Suppressor macrophage treated with lipopolysaccharide for 1 hour (primary cell): ENCODE measurements around the gene KCNA1.
"Not testable (repeated sequence)": the region's sequence is repeated elsewhere in the genome, so short reads cannot be mapped to it uniquely, and the experiment has no call there.

Experiments
- DNase-seq, 3 donors: peaks; one replicate each; pipeline ENCODE4 v3.0.0-alpha.2; 2020 to 2022

KCNA1 gene

DNA sequence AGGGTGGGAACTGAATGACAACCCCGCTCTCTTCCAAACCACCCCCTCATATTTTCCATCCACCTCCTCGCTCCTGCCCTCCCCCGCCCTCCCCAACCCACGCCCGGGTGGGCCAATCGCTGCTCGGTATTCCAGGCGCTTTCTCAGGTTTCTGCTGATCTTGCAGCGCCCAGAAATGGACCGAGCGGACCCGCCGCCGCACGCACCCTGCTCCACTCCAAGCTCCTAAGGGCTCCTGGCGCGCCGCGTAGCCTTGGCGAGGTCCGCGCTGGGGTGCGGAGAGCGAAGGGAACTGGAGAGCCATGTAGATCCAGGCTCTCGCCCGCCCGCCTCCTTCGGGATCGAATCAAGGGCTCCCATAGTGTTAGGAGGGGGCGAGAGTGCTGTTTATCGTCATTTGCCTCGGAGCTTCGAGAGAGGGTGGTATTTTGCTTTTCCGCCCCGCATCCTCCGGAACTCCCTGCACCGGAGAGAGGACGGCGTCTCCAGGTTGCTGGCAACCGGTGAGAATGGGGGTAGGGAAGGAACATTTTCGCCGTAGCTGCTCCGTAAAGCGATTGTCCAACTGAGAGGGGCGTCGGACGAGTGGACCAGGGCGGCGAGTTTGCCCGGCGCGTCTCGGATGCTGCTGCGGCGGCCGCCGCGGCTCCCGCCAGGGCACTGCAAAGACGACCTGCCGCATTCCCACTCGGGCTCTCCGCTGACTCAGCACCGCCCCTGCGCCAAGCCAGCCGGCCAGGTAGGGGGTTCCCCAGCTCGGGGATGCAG, at the start of gene KCNA1:
TSS of gene KCNA1 (plus strand) at position 172 of the 768 bp plus-strand sequence. CDS start 1,474 bp downstream, outside the sequence.
- DNase-seq, result peak in 1 of 3 donors; percentile 30

DNA sequence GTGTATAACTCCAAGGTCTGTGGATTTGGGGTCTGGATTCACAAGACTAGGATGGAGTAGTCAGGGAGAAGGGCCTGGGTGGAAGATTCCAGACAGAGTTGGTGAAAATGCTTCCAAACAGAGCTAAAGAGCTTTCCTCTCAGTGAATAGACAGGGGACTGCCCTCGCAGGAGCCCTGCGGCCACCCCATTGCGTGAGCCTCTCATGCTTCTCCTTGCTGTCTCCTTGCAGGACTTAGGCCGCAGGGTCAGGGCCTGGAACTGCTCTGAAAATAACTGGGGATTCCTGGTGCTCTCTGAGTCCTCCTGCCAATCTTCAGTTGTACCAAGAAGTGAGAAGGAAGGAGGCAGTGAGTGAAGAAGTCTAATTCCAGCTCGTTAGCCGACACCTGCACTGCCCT, 49.0 kb upstream of the KCNA1 start:
- no peak for DNase-seq

DNA sequence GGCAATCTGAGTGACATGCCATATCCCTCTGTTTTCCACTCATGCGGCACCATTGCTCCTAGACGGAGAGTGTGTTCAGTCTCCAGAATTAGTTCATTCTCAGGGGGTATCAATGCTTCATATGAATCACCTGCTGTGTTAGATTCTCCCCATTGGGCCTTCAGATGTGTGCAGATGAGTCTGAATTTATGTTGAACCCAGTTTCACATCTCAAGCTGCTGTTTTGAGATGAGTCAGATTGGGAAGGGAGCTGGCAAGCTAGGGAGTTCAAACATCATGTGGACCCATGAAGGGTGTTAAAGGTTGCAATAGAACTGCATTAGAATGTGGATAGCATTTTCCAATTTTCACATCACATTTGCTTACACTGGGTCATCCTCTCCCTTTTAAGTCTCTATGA, 46.9 kb upstream of the KCNA1 start:
- DNase-seq, result no peak

DNA sequence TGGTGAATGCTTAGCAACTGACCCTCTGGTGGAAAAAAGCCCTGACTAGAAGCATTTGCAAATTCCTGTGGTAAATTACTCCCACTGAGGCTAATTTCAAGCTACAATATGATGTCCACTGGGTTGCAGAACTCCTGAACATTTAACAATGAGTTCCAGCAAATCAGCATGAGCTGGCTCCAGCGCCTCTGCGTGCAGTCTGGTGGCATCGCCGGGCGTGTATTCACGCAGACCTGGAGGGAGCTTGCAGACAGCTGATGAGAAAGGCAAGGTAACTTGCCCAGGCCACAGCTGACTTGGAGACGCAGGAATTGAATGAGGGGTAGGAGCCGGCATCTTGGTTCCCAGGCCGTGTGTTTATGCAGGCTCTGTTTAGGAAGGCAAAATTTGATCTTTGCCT, 45.1 kb upstream of the KCNA1 start:
- DNase-seq, result no peak

DNA sequence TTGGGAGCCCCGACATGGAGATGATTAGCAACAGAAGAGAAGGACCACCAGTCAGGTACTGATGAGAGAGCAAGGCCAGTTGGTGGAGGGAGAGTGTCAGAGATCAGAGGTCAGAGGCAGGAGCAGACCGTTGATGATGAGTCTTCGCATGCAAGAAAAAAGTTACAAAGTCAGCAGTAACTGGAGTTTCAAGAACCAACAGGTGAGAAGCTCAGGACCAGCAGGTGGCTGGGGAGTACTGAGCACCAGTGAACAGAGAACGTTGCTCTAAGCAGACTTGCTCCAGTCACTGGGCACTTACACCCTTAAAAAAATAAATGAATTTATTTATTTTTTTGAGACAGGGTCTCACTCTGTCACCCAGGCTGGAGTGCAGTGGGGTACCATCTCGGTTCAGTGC, 44.5 kb upstream of the KCNA1 start:
- no peak for DNase-seq

DNA sequence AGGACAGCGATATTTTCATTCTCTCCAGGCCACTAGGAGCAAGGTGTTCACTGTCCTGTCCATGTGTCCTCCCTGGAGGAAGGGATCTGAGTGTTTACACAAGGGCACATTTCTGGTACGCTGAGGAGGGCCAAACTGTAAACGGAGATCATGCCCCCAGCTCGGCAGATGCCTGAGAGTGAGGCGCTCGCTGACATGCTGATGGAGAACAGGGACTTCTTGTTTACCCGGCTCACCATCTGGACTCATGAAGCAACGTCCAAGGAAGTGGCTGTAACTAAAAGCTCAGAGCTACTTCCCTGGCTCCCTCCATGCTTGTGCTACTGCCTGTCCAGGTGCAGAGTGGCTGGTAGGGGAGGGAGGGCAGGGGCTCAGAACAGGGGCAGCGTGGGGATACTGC, 43.4 kb upstream of the KCNA1 start:
- DNase-seq, result no peak

DNA sequence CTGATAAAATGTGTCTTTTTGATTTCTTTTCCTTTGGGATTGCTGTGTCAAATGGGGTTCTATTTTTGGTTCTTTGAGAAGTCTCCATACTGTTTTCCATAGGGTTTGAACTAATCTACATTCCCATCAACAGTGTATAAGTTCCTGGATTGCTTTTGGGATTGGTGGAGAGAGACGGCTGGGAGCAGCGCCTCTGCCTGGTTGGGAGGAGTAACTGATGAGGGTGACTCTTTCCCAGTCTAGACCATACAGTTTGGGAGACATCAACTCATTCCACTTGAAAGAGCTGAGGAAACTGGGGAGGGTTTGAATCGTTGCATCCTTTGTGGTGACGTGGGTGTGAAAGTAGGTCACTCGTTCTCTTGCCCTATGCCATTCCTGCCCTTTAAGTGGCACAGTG, 42.3 kb upstream of the KCNA1 start:
- no peak for DNase-seq

DNA sequence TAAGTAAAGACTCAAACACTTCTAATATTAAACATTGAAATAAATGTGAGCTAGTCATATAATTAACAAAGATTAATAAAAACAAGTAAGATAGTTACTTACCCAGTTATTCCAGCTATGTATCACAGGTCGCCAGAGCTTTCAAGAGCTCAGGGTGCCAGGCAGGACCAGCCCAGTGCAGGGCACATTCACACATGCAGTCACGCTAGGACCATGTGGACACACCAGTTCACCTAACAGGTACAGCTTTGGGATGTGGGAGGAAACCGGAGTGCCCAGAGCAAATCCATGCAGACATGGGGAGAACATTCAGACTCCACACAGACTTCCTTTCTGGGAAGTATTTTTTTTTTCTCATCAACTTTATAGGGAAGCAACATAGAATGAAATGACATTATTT, 39.3 kb upstream of the KCNA1 start:
- no peak for DNase-seq

DNA sequence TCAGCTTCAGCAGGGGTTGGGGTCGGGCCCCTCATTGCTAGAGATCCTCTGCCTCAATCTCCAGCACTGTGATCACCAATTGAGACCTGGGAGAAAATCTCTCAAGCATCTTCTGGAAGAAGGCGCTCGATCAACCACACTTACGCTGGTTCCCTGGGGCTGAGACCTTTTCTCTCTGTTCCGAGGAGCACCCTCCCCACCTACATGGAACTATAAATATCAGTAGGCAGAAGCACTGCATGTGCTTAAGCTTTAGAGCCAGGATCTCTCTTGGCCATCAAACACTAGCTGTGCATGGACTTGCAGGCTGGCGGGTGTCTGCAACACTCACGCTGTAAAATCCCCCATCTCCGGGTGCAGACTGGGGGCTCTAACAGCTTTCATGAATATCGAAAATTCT, 38.2 kb upstream of the KCNA1 start:
- DNase-seq, result no peak

DNA sequence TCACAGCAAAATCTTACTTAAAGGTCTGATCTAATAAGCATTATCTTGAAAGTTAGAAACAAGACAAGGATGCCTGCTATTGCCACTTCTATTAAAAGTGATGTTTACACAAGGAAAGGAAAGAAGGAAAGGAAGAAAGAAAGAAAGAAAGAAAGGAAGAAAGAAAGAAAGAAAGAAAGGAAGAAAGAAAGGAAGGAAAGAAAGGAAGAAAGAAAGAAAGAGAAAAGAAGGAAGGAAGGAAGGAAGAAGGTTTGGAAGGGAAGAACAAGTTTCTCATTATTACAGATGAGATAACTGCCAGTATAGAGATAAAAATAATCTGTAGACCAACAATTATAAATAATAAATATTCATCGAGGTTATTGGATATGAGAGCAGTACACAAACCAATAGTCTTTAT, 35.8 kb upstream of the KCNA1 start:
- no peak for DNase-seq

DNA sequence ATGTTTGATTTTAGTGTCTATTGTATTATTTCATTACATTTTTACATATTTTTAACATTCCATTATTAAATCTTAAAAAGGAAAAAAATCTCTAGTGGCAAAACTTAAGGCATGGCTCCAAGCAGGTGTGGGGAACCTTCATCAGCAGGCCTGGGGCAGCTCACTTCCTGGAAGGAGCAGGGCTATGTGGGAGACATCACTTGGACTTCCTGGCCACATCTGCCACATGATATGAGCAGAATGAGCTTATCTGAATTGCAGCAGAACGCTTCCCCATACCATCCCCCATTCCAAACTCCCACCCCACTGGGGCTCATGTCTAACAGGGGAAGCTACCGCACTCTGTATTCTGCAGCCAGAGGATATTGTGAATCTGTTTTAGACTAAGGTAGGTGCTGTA, 35.0 kb upstream of the KCNA1 start:
- DNase-seq, result no peak

DNA sequence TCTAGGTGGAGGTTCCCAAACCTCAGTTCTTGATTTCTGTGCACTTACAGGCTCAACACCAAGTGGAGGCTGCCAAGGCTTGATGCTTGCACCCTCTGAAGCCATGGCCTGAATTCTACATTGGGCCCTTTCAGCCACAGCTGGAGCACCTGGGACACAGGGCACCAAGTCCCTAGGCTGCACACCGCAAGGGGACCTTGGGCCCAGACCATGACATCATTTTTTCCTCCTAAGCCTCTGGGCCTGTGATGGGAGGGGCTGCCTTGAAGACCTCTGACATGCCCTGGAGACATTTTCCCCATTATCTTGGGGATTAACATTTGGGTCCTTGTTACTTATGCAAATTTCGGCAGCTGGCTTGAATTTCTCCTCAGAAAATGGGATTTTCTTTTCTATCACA, 30.2 kb upstream of the KCNA1 start:
- not testable (repeated sequence) for DNase-seq

DNA sequence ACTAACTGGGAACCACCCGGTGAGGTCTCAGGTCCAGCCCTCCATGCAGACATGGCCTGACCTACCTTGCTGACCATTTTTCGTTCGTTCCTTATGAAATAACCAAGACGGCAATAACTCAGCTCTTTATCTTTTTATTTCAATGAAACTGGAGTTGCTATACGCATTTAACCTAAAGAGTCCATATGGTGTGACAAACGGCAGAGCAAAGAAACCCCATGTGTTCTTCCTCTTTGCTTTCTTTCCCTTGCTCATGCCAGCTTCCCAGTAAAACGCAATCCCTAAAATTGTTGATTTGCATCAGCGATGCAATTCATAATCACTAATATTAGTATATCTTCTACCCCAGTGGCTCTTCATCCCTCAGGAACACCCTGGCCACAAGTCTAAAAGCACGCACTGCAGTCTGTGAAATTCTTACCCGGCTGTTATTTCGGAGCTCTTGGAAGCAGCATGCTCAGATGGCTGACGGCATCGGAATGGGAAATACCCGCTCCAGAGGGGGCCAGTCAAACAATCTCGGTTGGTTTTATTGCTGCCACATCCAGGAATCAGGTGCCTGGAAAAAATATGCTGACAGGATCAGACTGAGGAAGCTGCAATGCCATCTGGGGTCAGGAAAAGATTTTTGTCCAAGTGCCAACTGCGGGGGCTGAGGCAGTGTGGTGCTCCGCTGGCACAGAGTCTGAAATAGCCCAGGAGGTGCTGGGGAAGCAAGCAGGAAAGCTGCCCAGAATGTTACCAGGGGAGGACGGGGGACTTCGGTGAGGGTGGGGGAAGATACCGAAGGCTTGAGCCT, 28.2 kb upstream of the KCNA1 start:
- no peak for DNase-seq

DNA sequence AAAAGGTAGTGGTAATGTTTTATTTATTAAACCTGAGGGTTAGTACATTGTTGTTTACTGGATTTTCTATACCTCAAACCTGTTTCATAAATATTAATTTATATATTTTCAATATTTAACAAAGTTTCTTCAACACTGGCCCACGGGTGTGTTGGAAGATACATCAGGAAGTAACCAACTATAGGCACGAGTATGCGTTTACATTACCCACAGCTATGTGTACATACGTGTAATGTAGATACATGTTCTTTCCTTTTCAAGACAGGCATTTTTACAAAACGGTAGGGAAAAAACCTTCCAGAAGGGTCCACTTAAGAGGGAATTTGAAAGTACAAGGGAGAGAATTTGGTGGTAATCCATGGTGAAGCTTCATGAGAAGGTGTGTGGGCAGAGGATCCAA, 17.8 kb upstream of the KCNA1 start:
- DNase-seq, result no peak

DNA sequence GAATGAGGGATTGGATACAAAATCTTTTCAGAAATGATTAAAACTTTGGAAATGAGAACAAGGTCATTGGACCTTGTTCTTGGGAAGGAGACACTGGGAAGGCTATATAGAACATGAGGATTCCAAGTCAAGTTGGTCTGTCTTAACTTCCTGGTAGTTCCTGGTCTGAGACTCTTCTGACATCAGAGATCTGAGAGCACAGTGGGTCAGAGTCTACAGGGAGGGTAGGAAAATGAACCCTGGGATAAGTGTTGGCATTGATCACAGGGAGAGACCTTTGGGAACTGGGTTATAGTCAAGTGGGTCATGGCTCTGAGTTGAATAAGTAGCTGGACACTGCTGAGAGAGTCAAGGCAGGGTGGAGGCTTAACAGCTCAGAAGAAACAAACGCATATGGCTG, 17.3 kb upstream of the KCNA1 start:
- DNase-seq, result no peak

DNA sequence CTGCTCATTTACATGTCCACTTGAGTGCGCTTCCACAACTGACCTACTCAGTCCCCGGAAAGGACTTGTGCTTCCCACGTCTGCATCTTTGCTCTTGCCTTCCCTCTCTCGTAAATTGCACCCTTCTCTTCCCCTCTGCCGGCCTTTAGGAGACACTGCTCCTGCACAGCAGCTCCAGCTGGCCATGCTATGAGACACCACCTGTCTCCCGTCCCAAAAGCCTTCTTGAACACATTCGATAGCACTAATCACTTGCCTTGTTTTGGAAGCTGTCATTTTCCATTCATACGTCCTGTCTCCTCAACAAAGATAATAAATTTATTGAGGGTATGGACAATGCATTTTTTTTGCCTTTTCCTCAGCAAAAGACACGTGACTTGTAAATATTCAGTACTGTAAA, 15.7 kb upstream of the KCNA1 start:
- no peak for DNase-seq

DNA sequence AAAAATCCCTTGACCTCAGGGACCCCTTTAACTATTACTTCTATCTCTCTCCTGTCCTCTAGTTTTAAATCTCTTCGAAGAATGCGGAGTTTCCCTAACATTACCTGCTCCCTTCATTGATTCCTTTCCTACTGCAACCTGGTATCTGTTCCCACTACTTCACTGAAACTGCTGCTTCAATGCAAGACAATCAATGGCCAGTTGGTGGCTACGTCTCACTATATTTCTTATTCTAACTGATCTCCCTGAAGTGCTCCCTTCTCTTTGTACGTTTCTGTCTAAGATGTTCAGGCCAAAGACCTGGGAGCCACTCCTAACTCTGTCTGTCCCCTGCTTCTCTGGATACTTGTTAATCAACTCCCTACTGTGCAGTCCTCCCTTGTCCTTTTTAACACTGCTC, 10.3 kb upstream of the KCNA1 start:
- no peak for DNase-seq

DNA sequence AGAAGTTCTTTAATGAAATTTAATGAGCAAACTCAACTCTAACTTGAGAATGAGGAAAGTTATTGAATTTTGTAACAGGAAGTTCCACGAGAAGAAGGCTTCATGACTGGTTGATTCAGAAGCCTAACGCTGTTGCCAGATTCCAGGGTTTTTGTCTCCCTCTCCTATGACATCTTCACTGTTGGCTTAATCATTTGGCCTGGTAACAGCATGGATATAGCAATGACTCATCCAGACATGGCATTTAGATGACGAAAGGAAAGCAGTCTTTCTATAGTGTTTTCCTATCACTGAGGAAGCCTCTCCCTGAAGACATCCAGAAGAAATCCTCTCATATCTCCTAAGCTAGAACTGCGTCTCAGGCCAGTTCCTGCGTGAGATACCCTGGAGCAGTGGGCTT, 9.4 kb upstream of the KCNA1 start:
- DNase-seq, result peak in 2 of 3 donors; percentile 20 to 38

DNA sequence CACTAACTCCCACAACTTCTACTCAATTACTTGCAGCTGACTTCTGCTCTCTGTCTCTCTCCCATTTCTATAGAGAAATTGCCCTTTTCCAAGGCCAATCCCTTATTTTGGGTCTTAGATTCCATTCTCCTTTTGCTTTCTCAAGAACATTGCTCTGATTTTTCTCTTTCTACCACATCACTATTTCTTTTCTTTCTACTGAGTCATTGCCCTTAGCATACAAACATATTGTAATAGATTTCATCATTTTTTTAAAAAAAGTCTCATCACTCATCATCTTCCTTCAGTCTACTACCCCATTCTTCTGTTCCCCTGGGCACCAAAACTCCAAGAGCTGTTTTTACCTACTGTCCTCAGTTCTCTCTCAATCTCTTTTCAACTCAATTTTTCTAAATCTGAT, 4.4 kb upstream of the KCNA1 start:
- DNase-seq, result no peak

DNA sequence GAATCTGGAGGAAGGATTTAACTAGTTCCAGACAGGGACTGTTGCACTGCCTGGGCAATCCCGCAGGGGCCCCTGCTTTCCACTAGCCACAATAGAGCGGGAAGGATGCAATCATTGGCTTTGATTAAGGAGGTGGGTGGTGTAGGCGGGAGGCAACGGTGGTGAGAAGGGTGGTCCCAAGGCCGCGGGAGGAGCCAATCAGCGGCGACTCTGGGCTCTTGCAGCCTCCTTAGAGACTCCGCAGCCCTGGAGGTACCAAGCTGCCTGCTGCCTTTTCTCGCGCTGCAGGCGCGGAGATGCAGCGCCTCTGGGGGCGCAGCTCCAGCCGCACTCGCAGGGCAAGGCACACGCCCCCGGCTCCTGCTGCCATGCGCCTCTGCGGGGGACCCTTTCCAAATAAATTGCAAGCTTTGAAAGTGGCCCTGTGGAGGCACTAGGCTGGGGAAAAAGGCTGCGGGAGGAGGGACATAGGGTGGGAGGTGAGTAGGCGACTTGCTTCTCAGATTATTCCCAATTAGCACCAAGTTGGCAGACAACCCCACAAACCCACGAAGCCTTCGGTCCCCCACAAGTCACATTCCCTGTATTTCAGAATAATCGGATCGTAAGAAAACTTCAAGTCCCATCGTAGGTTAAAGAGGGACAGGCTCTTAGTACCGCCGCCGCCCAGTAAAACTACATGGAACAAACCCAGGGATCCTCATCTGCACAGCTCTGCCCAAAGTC, 858 bp upstream of the KCNA1 start:
- no peak for DNase-seq

DNA sequence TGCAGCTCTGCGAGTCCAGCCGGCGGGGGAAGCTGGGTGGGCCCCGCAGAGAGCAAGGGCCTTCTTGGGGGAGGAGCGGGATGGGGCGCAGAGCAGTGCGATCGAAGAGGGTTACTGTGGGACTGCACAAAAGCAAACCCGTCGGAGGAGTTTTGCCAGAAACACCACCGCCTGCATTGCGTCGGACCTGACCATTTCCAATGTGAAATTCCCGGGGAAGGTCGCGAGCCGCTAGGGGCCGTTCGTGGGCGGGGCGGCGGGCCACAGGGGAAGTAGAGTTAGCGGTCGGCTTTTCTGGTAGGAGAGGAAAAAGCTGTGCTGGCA, 333 bp upstream of the KCNA1 start:
- peak; percentile 44 to 68 (median 48) for DNase-seq

DNA sequence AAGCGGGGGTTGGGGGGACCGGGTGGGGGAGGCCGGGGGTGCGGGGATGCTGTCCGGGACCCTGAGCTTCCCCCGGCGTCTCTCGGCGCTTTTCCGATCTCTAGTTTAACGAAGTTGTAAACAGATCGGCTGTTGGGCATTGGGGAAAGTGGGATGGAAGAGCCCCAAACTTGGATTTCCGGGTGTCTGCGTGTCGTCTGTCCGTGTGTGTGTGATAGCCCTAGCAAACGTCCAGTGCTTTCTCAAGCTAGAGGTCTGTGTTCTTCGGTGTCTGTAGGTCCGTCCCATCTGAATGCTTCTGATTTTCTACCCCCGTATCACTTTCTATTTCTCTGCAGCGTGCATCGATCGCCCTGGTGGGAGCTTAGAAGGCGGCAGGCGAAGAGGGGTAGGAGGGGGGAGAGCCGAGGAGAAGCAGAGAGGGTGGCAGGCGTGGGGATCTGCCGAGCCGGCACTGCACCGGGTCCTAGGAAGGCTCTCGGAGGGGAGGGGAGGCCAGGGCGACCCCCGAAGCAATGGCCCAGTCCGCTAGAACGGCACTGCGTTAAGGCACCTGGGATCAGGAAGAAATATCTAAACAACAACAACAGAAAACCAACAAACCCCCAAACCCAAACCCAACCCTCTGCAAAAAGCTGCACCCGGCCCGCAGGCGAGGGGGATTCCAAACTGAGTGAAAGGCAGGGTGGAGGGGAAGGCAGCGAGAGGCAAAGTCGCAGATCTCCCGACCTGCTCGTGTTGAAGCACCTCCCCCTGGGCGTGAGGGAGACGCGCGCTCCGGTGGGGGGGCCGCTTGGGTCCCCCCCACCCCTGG, 1.0 kb downstream of the KCNA1 start:
- DNase-seq, result peak in 1 of 3 donors; percentile 17
